Measurements from ENCODE around the gene FAF1. TPM values are rescaled to one million over a fixed set of nuclear protein-coding genes. Genes with fewer than 3 reads are reported as not detected.

Gene FAF1
- total and polyA plus RNA-seq, 2 donors (not counting 3 experiments of a cell fraction or from before 2014, with no cell fraction given), result 9.0 to 57.6 TPM

- DNase-seq (ENCODE audit: low read depth, low spot score) (no peak), FAIRE-seq (no peak)
- no peaks in the 10 kb centered on the region for H3K9me1 ChIP-seq (replicated peaks; ENCODE audit: control insufficient read depth, extremely low read depth, insufficient read depth, low read length)
- no peak overlapping the region for H2AFZ ChIP-seq (ENCODE audit: low read depth, low read length)
- CTCF ChIA-PET, result no interaction called here
- H3K27ac ChIP-seq (ENCODE audit: insufficient read depth, low read depth, low read length), result no peak overlapping the region
- no peaks in the 10 kb centered on the region for H3K9me3 ChIP-seq (replicated peaks; ENCODE audit: control insufficient read depth, insufficient read depth, low read length)
- no peak overlapping the region for H3K4me2 ChIP-seq (ENCODE audit: insufficient read depth, low read length)
- H3K79me2 ChIP-seq (ENCODE audit: control insufficient read depth, insufficient read depth, low read length), result no peaks in the 10 kb centered on the region
- H3K27me3 ChIP-seq (ENCODE audit: control insufficient read depth in 2 of 2, insufficient read depth in 2 of 2, low read length in 2 of 2), result no peaks in the 10 kb centered on the region
- H4K20me1 ChIP-seq (replicated peaks; ENCODE audit: control insufficient read depth, extremely low read depth, insufficient read depth, low read length), result no peaks in the 10 kb centered on the region
- no peaks in the 10 kb centered on the region for H3K36me3 ChIP-seq (ENCODE audit: control insufficient read depth in 2 of 2, extremely low read depth in 1 of 2, insufficient read depth in 2 of 2, low read length in 2 of 2)
- TF ChIP-seq POLR2A (IDR thresholded peaks at IDR 0.05; ENCODE audit: low read depth, low read length) (no peak), POLR2AphosphoS5 (IDR thresholded peaks at IDR 0.05; ENCODE audit: insufficient read depth, low read depth, low read length) (no peak), MYC (IDR thresholded peaks at IDR 0.05; ENCODE audit: low read depth, low read length) (no peak), FOS (IDR thresholded peaks at IDR 0.05; ENCODE audit: borderline replicate concordance, insufficient read depth, low read length) (no peak), JUN (IDR thresholded peaks at IDR 0.05; ENCODE audit: borderline replicate concordance, insufficient read depth, insufficient read length, low read depth) (no peak), GATA2 (IDR thresholded peaks at IDR 0.05; ENCODE audit: insufficient read depth, insufficient read length, low read depth, low read length) (no peak), EZH2 (IDR thresholded peaks at IDR 0.05; ENCODE audit: borderline replicate concordance, low read depth, low read length, severe bottlenecking) (no peak)
- TF ChIP-seq, protein P1, sequence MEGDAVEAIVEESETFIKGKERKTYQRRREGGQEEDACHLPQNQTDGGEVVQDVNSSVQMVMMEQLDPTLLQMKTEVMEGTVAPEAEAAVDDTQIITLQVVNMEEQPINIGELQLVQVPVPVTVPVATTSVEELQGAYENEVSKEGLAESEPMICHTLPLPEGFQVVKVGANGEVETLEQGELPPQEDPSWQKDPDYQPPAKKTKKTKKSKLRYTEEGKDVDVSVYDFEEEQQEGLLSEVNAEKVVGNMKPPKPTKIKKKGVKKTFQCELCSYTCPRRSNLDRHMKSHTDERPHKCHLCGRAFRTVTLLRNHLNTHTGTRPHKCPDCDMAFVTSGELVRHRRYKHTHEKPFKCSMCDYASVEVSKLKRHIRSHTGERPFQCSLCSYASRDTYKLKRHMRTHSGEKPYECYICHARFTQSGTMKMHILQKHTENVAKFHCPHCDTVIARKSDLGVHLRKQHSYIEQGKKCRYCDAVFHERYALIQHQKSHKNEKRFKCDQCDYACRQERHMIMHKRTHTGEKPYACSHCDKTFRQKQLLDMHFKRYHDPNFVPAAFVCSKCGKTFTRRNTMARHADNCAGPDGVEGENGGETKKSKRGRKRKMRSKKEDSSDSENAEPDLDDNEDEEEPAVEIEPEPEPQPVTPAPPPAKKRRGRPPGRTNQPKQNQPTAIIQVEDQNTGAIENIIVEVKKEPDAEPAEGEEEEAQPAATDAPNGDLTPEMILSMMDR (IDR thresholded peaks at IDR 0.05; ENCODE audit: extremely low read depth in 1 of 2, insufficient read depth in 1 of 2, low read depth in 1 of 2, low read length in 2 of 2), result no peak
- TF ChIP-seq, protein P2, sequence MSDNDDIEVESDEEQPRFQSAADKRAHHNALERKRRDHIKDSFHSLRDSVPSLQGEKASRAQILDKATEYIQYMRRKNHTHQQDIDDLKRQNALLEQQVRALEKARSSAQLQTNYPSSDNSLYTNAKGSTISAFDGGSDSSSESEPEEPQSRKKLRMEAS (IDR thresholded peaks at IDR 0.05; ENCODE audit: insufficient read depth, insufficient read length), result no peak
- H3K4me3 ChIP-seq (replicated peaks in 1 of 3; ENCODE audit: insufficient read depth in 1 of 3, low read depth in 1 of 3, low read length in 3 of 3), result no peak overlapping the region
- no peaks in the 10 kb centered on the region for H3K4me1 ChIP-seq (ENCODE audit: control insufficient read depth, extremely low read depth, insufficient read depth, low read length)
- POLR2A ChIA-PET, result no interaction called here
- dilution Hi-C loops (cut with MboI; ENCODE audit: extremely low pct_ligation_motif_present, low sequenced_read_pairs) (no loop called here), intact Hi-C loops (cut with micrococcal nuclease) (no loop called here)
- no peak overlapping the region for H3K9ac ChIP-seq (replicated peaks; ENCODE audit: extremely low read depth, insufficient read depth, low read length)
- BruUV-seq (replicated peaks), result no TSS peak
Measured at GRCh38 chr1:50453266-50453665, 506.8 kb downstream of the FAF1 start.
